HepG2 (cell line): ENCODE results near the gene TRAPPC12. TPM values are rescaled to one million over a fixed set of nuclear protein-coding genes. Genes with fewer than 3 reads are reported as not detected.

ENCODE experiments used
- JUND ChIP-seq: sonication (generic); formaldehyde crosslinking; IDR thresholded peaks from 2 replicates; pipeline ENCODE4 v1.8.0; 2022; ENCODE audit warnings: mild to moderate bottlenecking, missing genetic modification reagents
- MAZ ChIP-seq, 2 experiments: sonication (generic) in 1 of 2; formaldehyde crosslinking in 1 of 2; IDR thresholded peaks; 2 replicates each; pipeline versions ENCODE4 v1.5.0 to v1.6.1; 2012 to 2020; ENCODE audit warnings: low read depth in 2 of 2, mild to moderate bottlenecking in 2 of 2, borderline replicate concordance in 1 of 2, improper control_type of control experiment in 1 of 2, low read length in 1 of 2, missing genetic modification reagents in 1 of 2, moderate library complexity in 1 of 2
- MXD3 ChIP-seq: IDR thresholded peaks from 2 replicates; pipeline ENCODE4 v1.6.1; 2016; ENCODE audit warnings: mild to moderate bottlenecking, missing biosample characterization, missing genetic modification reagents
- MYC ChIP-seq: sonication (generic); formaldehyde crosslinking; IDR thresholded peaks from 2 replicates; pipeline ENCODE4 v1.9.0; 2021; ENCODE audit warnings: missing genetic modification reagents, borderline replicate concordance
- RXRA ChIP-seq: sonication (generic); formaldehyde crosslinking; IDR thresholded peaks from 2 replicates; pipeline ENCODE4 v1.5.1; 2020; ENCODE audit warnings: missing genetic modification reagents
- SNAPC4 ChIP-seq: sonication (generic); formaldehyde crosslinking; IDR thresholded peaks from 2 replicates; pipeline ENCODE4 v1.4.0; 2020; ENCODE audit warnings: mild to moderate bottlenecking, missing genetic modification reagents
- SYNCRIP ChIP-seq: fragments of 200-400 bp; formaldehyde crosslinking; IDR thresholded peaks from 2 replicates; pipeline ENCODE4 v1.6.1; 2018; ENCODE audit warnings: mild to moderate bottlenecking, low read depth, low read length; ENCODE audit not compliant: insufficient read depth
- ZBTB7B ChIP-seq: sonication (generic); formaldehyde crosslinking; IDR thresholded peaks from 2 replicates; pipeline ENCODE4 v1.4.0; 2020; ENCODE audit warnings: missing genetic modification reagents
- ZFP82 ChIP-seq: sonication (generic); formaldehyde crosslinking; IDR thresholded peaks from 2 replicates; pipeline ENCODE4 v1.5.1; 2020; ENCODE audit warnings: mild to moderate bottlenecking, missing genetic modification reagents, borderline replicate concordance
- ZHX1 ChIP-seq: sonication (generic); formaldehyde crosslinking; IDR thresholded peaks from 2 replicates; pipeline ENCODE4 v1.8.1; 2022; ENCODE audit warnings: low read depth, mild to moderate bottlenecking, missing genetic modification reagents
- ZNF225 ChIP-seq: sonication (generic); formaldehyde crosslinking; IDR thresholded peaks from 2 replicates; pipeline ENCODE4 v1.4.0; 2020; ENCODE audit warnings: mild to moderate bottlenecking, missing genetic modification reagents
- ZNF251 ChIP-seq: sonication (generic); formaldehyde crosslinking; IDR thresholded peaks from 2 replicates; pipeline ENCODE4 v1.9.0; 2021; ENCODE audit warnings: mild to moderate bottlenecking, missing genetic modification reagents
- ZNF350 ChIP-seq: sonication (generic); formaldehyde crosslinking; IDR thresholded peaks from 2 replicates; pipeline ENCODE4 v1.4.0; 2020; ENCODE audit warnings: mild to moderate bottlenecking, low read depth, missing genetic modification reagents, borderline replicate concordance
- polyA plus RNA-seq, 8 experiments: library from polyadenylated mRNA; depleted of rRNA in 3 of 8; stranded (reverse) in 7 of 8; unstranded in 1 of 8; fragments of >200 nt; fragmentation: Illumina TruSeq in 4 of 8; extraction: Trizol in 4 of 8; gene quantifications; 2 replicates each; pipeline versions ENCODE4 v1.2.1 to v1.2.3, GENCODE V29; 2011 to 2016; ENCODE audit warnings: low read depth in 4 of 8, missing spikeins in 1 of 8, mixed read lengths in 1 of 8; ENCODE audit not compliant: insufficient read depth in 1 of 8
- total RNA-seq, 5 experiments: library from RNA; depleted of rRNA; stranded (reverse); fragments of >200 nt; fragmentation: Illumina TruSeq; extraction: Trizol; gene quantifications; 2 replicates each; pipeline ENCODE4 v1.2.3, GENCODE V29; 2016; ENCODE audit warnings: low read depth in 1 of 5
- TF ChIP-seq, protein P1 (sequence below): IDR thresholded peaks from 2 replicates; pipeline ENCODE4 v1.6.1; 2016
- TF ChIP-seq, protein P2 (sequence below): sonication (generic); formaldehyde crosslinking; IDR thresholded peaks from 2 replicates; pipeline ENCODE4 v1.5.0; 2020; ENCODE audit warnings: mild to moderate bottlenecking, missing genetic modification reagents

TRAPPC12 gene
- total and polyA plus RNA-seq, 2 of the 13 experiments (the other 11 are each of a cell fraction or from before 2014, with no cell fraction given), result 46.4 to 97.7 TPM

DNA sequence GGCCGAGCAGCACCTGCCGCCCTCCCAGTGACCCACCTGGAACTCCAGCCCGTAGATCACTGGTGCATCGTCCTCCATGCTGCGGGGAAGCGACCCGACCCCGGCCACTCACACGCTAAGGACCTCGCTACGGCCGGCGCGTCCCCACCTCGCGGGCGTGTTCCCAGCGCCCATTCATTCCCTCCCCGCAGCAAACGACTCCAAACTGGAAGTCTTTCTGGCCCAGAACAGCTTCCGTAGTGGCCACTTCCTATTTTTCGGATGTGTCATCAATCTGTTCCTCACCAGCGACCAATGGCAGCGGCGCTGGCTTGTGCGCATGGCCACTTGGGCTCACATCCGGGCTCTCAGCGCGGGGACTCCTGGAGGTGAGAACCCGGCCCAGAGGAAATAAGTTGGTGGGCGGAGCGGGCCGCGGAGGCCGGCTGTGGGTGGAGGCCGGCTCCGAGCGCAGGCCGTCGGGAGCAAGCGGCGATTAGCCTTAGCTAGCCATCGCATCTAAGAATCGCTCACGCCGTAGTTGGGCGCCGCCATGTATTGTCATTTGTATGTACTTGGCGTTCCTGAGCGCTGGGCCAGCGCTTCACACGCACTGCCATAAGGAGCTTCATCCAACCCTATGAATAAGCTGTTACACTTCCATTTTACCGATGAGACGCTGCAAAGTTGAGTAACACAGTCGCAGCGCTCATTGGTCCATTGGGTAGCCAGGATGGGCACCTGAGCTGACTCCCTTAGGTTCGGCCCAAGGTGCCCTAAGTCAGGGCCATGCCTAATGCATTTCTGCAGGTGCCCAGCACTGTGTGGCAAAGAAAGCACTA, 1.7 kb upstream of the TRAPPC12 start, which contains the start of gene EIPR1 (continued):
- TF ChIP-seq, protein P1, sequence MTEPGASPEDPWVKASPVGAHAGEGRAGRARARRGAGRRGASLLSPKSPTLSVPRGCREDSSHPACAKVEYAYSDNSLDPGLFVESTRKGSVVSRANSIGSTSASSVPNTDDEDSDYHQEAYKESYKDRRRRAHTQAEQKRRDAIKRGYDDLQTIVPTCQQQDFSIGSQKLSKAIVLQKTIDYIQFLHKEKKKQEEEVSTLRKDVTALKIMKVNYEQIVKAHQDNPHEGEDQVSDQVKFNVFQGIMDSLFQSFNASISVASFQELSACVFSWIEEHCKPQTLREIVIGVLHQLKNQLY (CRISPR knock-in tag), result peak; percentile 45; the same call in 1 of the 2 replicates
- TF ChIP-seq ZNF251, result 0 out of 2 replicates have a peak, but pooled peaks have one; percentile 24
- peak; percentile 84 for TF ChIP-seq MXD3 (CRISPR knock-in tag)
- peak; percentile 81 for TF ChIP-seq ZBTB7B (CRISPR knock-in tag)
- TF ChIP-seq MYC (CRISPR knock-in tag), result peak; percentile 90
- peak; percentile 71 for TF ChIP-seq ZHX1 (CRISPR knock-in tag)
- TF ChIP-seq SNAPC4 (CRISPR knock-in tag), result 0 out of 2 replicates have a peak, but pooled peaks have one; percentile 44
- 0 out of 2 replicates have a peak, but pooled peaks have one; percentile 39 for TF ChIP-seq ZFP82 (CRISPR knock-in tag)
- TF ChIP-seq MAZ (IDR thresholded peaks at IDR 0.05; ENCODE audit: borderline replicate concordance, low read depth, low read length), result peak; percentile 66; the same call in 1 of the 2 replicates
- peak; percentile 83 for TF ChIP-seq MAZ (CRISPR knock-in tag; IDR thresholded peaks at IDR 0.05; ENCODE audit: low read depth)
- TF ChIP-seq, protein P2, sequence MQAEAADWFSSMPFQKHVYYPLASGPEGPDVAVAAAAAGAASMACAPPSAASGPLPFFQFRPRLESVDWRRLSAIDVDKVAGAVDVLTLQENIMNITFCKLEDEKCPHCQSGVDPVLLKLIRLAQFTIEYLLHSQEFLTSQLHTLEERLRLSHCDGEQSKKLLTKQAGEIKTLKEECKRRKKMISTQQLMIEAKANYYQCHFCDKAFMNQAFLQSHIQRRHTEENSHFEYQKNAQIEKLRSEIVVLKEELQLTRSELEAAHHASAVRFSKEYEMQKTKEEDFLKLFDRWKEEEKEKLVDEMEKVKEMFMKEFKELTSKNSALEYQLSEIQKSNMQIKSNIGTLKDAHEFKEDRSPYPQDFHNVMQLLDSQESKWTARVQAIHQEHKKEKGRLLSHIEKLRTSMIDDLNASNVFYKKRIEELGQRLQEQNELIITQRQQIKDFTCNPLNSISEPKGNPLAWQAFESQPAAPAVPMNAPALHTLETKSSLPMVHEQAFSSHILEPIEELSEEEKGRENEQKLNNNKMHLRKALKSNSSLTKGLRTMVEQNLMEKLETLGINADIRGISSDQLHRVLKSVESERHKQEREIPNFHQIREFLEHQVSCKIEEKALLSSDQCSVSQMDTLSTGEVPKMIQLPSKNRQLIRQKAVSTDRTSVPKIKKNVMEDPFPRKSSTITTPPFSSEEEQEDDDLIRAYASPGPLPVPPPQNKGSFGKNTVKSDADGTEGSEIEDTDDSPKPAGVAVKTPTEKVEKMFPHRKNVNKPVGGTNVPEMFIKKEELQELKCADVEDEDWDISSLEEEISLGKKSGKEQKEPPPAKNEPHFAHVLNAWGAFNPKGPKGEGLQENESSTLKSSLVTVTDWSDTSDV, result no peak
- peak; percentile 83; the same call in 1 of the 2 replicates for TF ChIP-seq RXRA
- TF ChIP-seq ZNF350 (CRISPR knock-in tag), result peak; percentile 98
- peak; percentile 84 for TF ChIP-seq JUND (CRISPR knock-in tag)
- TF ChIP-seq SYNCRIP, result no peak
- peak; percentile 68 for TF ChIP-seq ZNF225
